MCF 10A (cell line): Measurements from ENCODE around the gene CNOT4. TPM values are rescaled to one million over a fixed set of nuclear protein-coding genes. Genes with fewer than 3 reads are reported as not detected.

Experiments
- BruUV-seq: library from RNA; stranded (reverse); fragments of 400-500 nt; replicated peaks from 2 replicates; lab custom pipeline; 2021; lab: Mats Ljungman, UMichigan
- CTCF ChIA-PET: fragments of 300-600 bp; sonication (Branson Sonifier 250); formaldehyde crosslinking; extraction: SDS; loops from one replicate; lab custom pipeline; 2021; ENCODE audit warnings: antibody characterized with exemption, inconsistent platforms; lab: Yijun Ruan, JAX
- POLR2A ChIA-PET: fragments of 300-600, 350-650 bp; sonication (Branson Sonifier 250); formaldehyde crosslinking; extraction: SDS; loops from one replicate; lab custom pipeline; 2020; ENCODE audit warnings: antibody characterized with exemption, inconsistent platforms; lab: Yijun Ruan, JAX
- DNase-seq: peaks from one replicate; pipeline ENCODE4 v3.0.0-alpha.2; 2018; ENCODE audit not compliant: unreplicated experiment
- H3K27ac Mint-ChIP-seq: one replicate; pipeline ENCODE4 v1.8.0; 2022; ENCODE audit warnings: mild to moderate bottlenecking, low read depth, mixed read lengths; ENCODE audit not compliant: unreplicated experiment
- H3K27me3 Mint-ChIP-seq: one replicate; pipeline ENCODE4 v1.8.0; 2022; ENCODE audit warnings: mixed read lengths; ENCODE audit not compliant: insufficient read depth, unreplicated experiment
- H3K36me3 Mint-ChIP-seq: one replicate; pipeline ENCODE4 v1.8.0; 2022; ENCODE audit warnings: mild to moderate bottlenecking, moderate library complexity, mixed read lengths; ENCODE audit not compliant: insufficient read depth, unreplicated experiment
- H3K4me1 Mint-ChIP-seq: one replicate; pipeline ENCODE4 v1.8.0; 2022; ENCODE audit warnings: mixed read lengths; ENCODE audit not compliant: insufficient read depth, unreplicated experiment
- H3K4me3 Mint-ChIP-seq: one replicate; pipeline ENCODE4 v1.8.0; 2022; ENCODE audit warnings: mild to moderate bottlenecking, moderate library complexity, mixed read lengths; ENCODE audit not compliant: unreplicated experiment
- H3K9me3 Mint-ChIP-seq: one replicate; pipeline ENCODE4 v1.8.0; 2022; ENCODE audit warnings: mixed read lengths; ENCODE audit not compliant: unreplicated experiment
- intact Hi-C: fragments of 100-400 bp; cut with micrococcal nuclease; formaldehyde crosslinking; loops from 2 replicates; pipeline ENCODE4 v1.14.1; 2022
- total RNA-seq: library from RNA; stranded (reverse); gene quantifications from 2 replicates; pipeline ENCODE4 v1.2.3, GENCODE V29; 2022
- TF ChIP-seq, protein P1 (sequence below): fragments of 200-600 bp; IDR thresholded peaks from one replicate; pipeline ENCODE4 v1.8.0; 2022; ENCODE audit warnings: antibody characterized with exemption, mild to moderate bottlenecking; ENCODE audit not compliant: unreplicated experiment

Gene CNOT4
- total RNA-seq, 1 experiment from 2014 or later = 18.5 TPM

GRCh38 chr7:135389971-135390370 is 119.9 kb downstream of the CNOT4 start:
- no peak overlapping the region for H3K27ac Mint-ChIP-seq
- intact Hi-C loops = no loop called here
- no peak for DNase-seq
- H3K36me3 Mint-ChIP-seq = peaks cover 24% of the 10 kb centered on the region
- no peaks in the 10 kb centered on the region for H3K4me1 Mint-ChIP-seq
- CTCF ChIA-PET = no interaction called here
- BruUV-seq = no TSS peak
- TF ChIP-seq, protein P1, sequence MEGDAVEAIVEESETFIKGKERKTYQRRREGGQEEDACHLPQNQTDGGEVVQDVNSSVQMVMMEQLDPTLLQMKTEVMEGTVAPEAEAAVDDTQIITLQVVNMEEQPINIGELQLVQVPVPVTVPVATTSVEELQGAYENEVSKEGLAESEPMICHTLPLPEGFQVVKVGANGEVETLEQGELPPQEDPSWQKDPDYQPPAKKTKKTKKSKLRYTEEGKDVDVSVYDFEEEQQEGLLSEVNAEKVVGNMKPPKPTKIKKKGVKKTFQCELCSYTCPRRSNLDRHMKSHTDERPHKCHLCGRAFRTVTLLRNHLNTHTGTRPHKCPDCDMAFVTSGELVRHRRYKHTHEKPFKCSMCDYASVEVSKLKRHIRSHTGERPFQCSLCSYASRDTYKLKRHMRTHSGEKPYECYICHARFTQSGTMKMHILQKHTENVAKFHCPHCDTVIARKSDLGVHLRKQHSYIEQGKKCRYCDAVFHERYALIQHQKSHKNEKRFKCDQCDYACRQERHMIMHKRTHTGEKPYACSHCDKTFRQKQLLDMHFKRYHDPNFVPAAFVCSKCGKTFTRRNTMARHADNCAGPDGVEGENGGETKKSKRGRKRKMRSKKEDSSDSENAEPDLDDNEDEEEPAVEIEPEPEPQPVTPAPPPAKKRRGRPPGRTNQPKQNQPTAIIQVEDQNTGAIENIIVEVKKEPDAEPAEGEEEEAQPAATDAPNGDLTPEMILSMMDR = no peak
- no peak overlapping the region for H3K4me3 Mint-ChIP-seq
- POLR2A ChIA-PET = no interaction called here
- H3K9me3 Mint-ChIP-seq = no peaks in the 10 kb centered on the region
- no peaks in the 10 kb centered on the region for H3K27me3 Mint-ChIP-seq

GRCh38 chr7:135388616-135389015 is 121.3 kb downstream of the CNOT4 start:
- Mint-ChIP-seq H3K9me3 (no peaks in the 10 kb centered on the region), H3K36me3 (peaks cover 18% of the 10 kb centered on the region), H3K4me3 (no peak overlapping the region), H3K27ac (no peak overlapping the region), H3K27me3 (no peaks in the 10 kb centered on the region), H3K4me1 (no peaks in the 10 kb centered on the region)
- ChIA-PET CTCF (no interaction called here), POLR2A (no interaction called here)
- intact Hi-C loops = no loop called here
- BruUV-seq = no TSS peak
- TF ChIP-seq, protein P1 = no peak
- no peak for DNase-seq

- H3K36me3 Mint-ChIP-seq = no peaks in the 10 kb centered on the region
- ChIA-PET CTCF (interaction anchor here (0.6 kb wide), 1 partner anchor 15 kb away, joined by 6 read pairs; no protein-coding TSS in a partner anchor), POLR2A (interaction anchor here (0.8 kb wide), 1 partner anchor 20 kb away, joined by 4 read pairs; no protein-coding TSS in a partner anchor)
- H3K9me3 Mint-ChIP-seq = no peaks in the 10 kb centered on the region
- no peaks in the 10 kb centered on the region for H3K27me3 Mint-ChIP-seq
- DNase-seq = no peak
- H3K4me1 Mint-ChIP-seq = no peaks in the 10 kb centered on the region
- BruUV-seq = no TSS peak
- TF ChIP-seq, protein P1 = no peak
- intact Hi-C loops = no loop called here
- no peak overlapping the region for H3K27ac Mint-ChIP-seq
- H3K4me3 Mint-ChIP-seq = no peak overlapping the region
These were observed 123.1 kb downstream of the CNOT4 start for GRCh38 chr7:135386776-135387175.

DNA sequence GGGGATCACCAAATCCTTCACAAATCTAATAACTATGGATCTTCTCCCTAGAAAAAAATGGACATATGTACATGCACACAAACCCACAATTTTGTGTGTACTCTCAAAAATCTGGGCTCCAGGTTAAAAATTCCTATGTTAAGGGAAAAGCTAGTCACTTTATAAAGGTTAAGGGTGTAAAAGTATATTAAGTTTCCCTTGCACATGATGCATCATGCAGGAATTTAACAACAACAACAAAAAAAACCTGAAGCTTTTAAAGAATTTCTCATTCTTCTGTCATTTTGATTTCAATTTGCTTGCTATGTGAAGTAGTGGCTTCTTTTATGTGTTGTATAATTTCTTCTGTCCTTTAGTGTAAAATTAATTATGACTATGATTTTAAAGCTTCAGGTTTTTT is 123.7 kb downstream of the CNOT4 start:
- BruUV-seq = no TSS peak
- H3K4me3 Mint-ChIP-seq = no peak overlapping the region
- H3K4me1 Mint-ChIP-seq = no peaks in the 10 kb centered on the region
- no peak overlapping the region for H3K27ac Mint-ChIP-seq
- H3K27me3 Mint-ChIP-seq = no peaks in the 10 kb centered on the region
- CTCF ChIA-PET = no interaction called here
- POLR2A ChIA-PET = interaction anchor here (0.6 to 1.2 kb wide), 4 partner anchors 10 to 89 kb away, joined by 3 to 4 read pairs (median 4); no protein-coding TSS in a partner anchor
- H3K36me3 Mint-ChIP-seq = no peaks in the 10 kb centered on the region
- intact Hi-C loops = no loop called here
- DNase-seq = no peak
- TF ChIP-seq, protein P1 = no peak
- H3K9me3 Mint-ChIP-seq = no peaks in the 10 kb centered on the region
